Stimulated activated CD8-positive, alpha-beta memory T cell treated with anti-CD3 and anti-CD28 coated beads, Interleukin-15, amount 100 ng/mL, for 4 hours (primary cell): Measurements from ENCODE around the gene IAH1.
"Not testable (repeated sequence)": the region's sequence is repeated elsewhere in the genome, so short reads cannot be mapped to it uniquely, and the experiment has no call there.

Source experiments
- DNase-seq, 2 donors: peaks; one replicate each; pipeline ENCODE4 v3.0.0-alpha.2; 2020; ENCODE audit warnings: low read depth in 2 of 2

Gene IAH1

GRCh38 chr2:9473308-9473984 is 905 bp upstream of the IAH1 start:
- DNase-seq, result no peak

- DNase-seq, result peak; percentile 44 to 49
Observed at GRCh38 chr2:9473985-9474360, 378 bp upstream of the IAH1 start.

GRCh38 chr2:9477914-9478313 is 3.6 kb downstream of the IAH1 start:
- no peak for DNase-seq

- DNase-seq, result no peak
Observed at GRCh38 chr2:9478526-9478925, 4.2 kb downstream of the IAH1 start.

GRCh38 chr2:9480157-9480556 is 5.8 kb downstream of the IAH1 start:
- DNase-seq, result no peak

- no peak for DNase-seq
Observed at GRCh38 chr2:9483107-9483506, 8.8 kb downstream of the IAH1 start.

- no peak for DNase-seq
Observed at GRCh38 chr2:9484533-9484932, 10.2 kb downstream of the IAH1 start.

- DNase-seq, result no peak
Observed at GRCh38 chr2:9488583-9489547, 14.5 kb downstream of the IAH1 start.

GRCh38 chr2:9490789-9491188 is 16.4 kb downstream of the IAH1 start:
- DNase-seq, result no peak

- no peak for DNase-seq
Observed at GRCh38 chr2:9492927-9493326, 18.6 kb downstream of the IAH1 start.

- no peak for DNase-seq
Observed at GRCh38 chr2:9493478-9493877, 19.1 kb downstream of the IAH1 start.

- DNase-seq, result no peak
Observed at GRCh38 chr2:9494081-9494480, 19.7 kb downstream of the IAH1 start.

- no peak for DNase-seq
Observed at GRCh38 chr2:9497017-9497416, 22.7 kb downstream of the IAH1 start.

- no peak for DNase-seq
Observed at GRCh38 chr2:9498210-9498609, 23.9 kb downstream of the IAH1 start.

- no peak for DNase-seq
Observed at GRCh38 chr2:9508931-9509330, 34.6 kb downstream of the IAH1 start.

- not testable (repeated sequence) for DNase-seq
Observed at GRCh38 chr2:9513946-9514345, 39.6 kb downstream of the IAH1 start.

GRCh38 chr2:9517118-9517782 is 42.9 kb downstream of the IAH1 start:
- no peak for DNase-seq

- no peak for DNase-seq
Observed at GRCh38 chr2:9518163-9518562, 43.8 kb downstream of the IAH1 start.

- no peak for DNase-seq
Observed at GRCh38 chr2:9518780-9519179, 44.4 kb downstream of the IAH1 start.

- no peak for DNase-seq
Observed at GRCh38 chr2:9519250-9519649, 44.9 kb downstream of the IAH1 start.

- DNase-seq, result no peak
Observed at GRCh38 chr2:9524291-9524690, 49.9 kb downstream of the IAH1 start.

GRCh38 chr2:9525266-9525665 is 50.9 kb downstream of the IAH1 start:
- no peak for DNase-seq
